Natural killer cell treated with Interleukin-12 subunit alpha and Interleukin-12 subunit beta and Interleukin-15 and Interleukin-18, amount 100 ng/mL, for 72 hours (primary cell): ENCODE measurements around the gene ANTXRL. TPM values are rescaled to one million over a fixed set of nuclear protein-coding genes. Genes with fewer than 3 reads are reported as not detected.
"Not testable (repeated sequence)": the region's sequence is repeated elsewhere in the genome, so short reads cannot be mapped to it uniquely, and the experiment has no call there.

ENCODE experiments used
- ATAC-seq, 2 donors: fragments of 150-1000 bp; cut with Tn5 transposase in 1 of 2; sonication (Bioruptor Pico), chemical (Tn5 transposase) in 1 of 2; 2 replicates each; pipeline ENCODE4 v1.10.0; 2021
- DNase-seq: peaks from one replicate; pipeline ENCODE4 v3.0.0; 2022; ENCODE audit warnings: low spot score
- H3K27ac Mint-ChIP-seq, 2 donors: 1 replicate in 1 of 2; 2 replicates in 1 of 2; pipeline ENCODE4 v1.8.0; 2022; ENCODE audit warnings: mixed read lengths in 2 of 2, mild to moderate bottlenecking in 1 of 2, moderate library complexity in 1 of 2
- H3K27me3 Mint-ChIP-seq, 2 donors: 1 replicate in 1 of 2; 2 replicates in 1 of 2; pipeline ENCODE4 v1.8.0; 2022; ENCODE audit warnings: mixed read lengths in 2 of 2
- H3K36me3 Mint-ChIP-seq: one replicate; pipeline ENCODE4 v1.8.0; 2022; ENCODE audit warnings: mixed read lengths
- H3K4me1 Mint-ChIP-seq, 2 donors: 1 replicate in 1 of 2; 2 replicates in 1 of 2; pipeline ENCODE4 v1.8.0; 2022; ENCODE audit warnings: low read depth in 2 of 2, mixed read lengths in 2 of 2, mild to moderate bottlenecking in 1 of 2
- H3K4me3 Mint-ChIP-seq: one replicate; pipeline ENCODE4 v1.8.0; 2022; ENCODE audit warnings: mixed read lengths
- H3K9me3 Mint-ChIP-seq: 2 replicates; pipeline ENCODE4 v1.8.0; 2022; ENCODE audit warnings: mixed read lengths
- total RNA-seq, 2 donors: library from RNA; stranded (reverse); gene quantifications; one replicate each; pipeline ENCODE4 v1.2.3, GENCODE V29; 2022

Gene ANTXRL
- total RNA-seq, 2 donors from 2014 or later, result not detected

DNA sequence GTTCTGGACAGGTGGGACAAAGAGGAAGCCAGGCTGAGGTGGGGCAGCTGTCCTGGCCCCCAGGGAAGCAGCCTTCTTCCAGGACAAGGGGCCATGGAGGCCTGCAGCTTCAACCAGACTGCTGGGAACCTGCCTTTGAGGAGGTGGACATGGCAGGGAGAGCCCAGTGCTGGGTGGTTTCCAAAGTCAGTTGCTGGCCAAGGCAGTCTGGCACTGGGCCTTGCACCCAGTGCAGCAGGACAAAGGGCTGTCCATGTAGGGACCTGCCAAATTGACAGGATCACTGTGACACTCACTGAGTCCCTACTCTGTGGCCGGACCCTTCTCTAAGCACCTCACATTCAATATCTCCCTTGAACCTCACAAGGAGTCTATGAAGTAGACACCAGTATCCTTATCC, 90.2 kb downstream of the ANTXRL start:
- ATAC-seq, result peak in 1 of 2 donors; percentile 3
- H3K27ac Mint-ChIP-seq, H3K9me3 Mint-ChIP-seq, H3K4me1 Mint-ChIP-seq, H3K4me3 Mint-ChIP-seq, DNase-seq, H3K27me3 Mint-ChIP-seq, H3K36me3 Mint-ChIP-seq: not testable (repeated sequence)

- peak in 1 of 2 donors; percentile 20 for ATAC-seq
- H3K27me3 Mint-ChIP-seq, DNase-seq: not testable (repeated sequence)
Observed at GRCh38 chr10:46377651-46378050, 90.9 kb downstream of the ANTXRL start.

DNA sequence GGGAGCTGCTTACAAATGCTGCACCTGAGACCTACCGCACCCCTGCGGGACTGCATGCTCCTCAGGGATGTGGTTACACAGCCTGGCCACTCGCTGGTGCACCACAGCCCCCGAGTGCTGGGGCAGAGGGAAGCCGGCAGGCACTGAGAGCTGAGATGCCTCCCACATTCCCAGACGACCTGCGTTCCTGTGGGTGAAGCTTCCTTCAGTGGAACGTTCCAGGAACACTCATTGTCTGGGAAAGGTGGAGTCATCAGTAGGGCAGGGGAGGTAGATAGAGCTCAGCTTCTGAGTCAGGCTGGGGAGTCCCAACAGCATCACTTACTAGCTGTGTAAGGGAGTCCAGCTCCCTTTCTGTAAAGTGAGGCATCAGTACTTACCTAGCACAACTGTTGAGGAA, 91.3 kb downstream of the ANTXRL start:
- not testable (repeated sequence) for H3K27ac Mint-ChIP-seq, H3K36me3 Mint-ChIP-seq, H3K4me1 Mint-ChIP-seq, H3K9me3 Mint-ChIP-seq, ATAC-seq, H3K4me3 Mint-ChIP-seq, H3K27me3 Mint-ChIP-seq, DNase-seq

More at GRCh38 chr10:46377651-46378050, 90.9 kb downstream of the ANTXRL start:
- H3K9me3 Mint-ChIP-seq, H3K27ac Mint-ChIP-seq, H3K36me3 Mint-ChIP-seq, H3K4me3 Mint-ChIP-seq, H3K4me1 Mint-ChIP-seq: not testable (repeated sequence)

DNA sequence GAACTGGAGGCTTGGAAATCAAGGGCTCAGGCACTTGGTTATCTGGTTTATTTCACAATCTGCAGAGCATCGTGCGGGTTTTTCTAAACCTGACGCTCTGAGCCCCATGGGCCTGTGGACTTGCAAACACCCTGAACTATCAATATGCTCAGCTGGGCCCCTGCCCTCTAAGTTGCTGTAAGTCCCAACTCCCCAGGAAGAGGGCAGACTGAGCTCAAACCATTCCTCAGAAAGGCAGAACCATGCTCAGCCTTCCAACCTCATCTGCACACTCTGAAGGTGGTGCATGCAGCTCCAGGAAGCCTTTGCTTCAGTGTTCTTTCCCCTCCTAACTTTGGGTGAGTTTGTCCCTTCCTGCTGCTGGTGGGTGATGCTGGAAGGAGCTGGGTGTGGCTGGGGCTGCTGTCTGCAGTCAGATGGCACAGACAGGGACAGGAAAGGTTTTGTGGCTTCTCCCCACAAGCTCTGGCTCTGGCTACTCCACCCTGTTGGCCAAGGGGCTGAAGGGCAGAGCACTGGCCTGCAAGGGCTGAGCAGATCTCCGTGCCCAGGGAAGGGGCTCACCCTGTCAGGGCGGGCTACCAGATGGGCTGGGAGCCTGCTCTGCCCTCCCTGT, 92.5 kb downstream of the ANTXRL start:
- not testable (repeated sequence) for H3K9me3 Mint-ChIP-seq, H3K27ac Mint-ChIP-seq, H3K4me3 Mint-ChIP-seq, H3K27me3 Mint-ChIP-seq, H3K4me1 Mint-ChIP-seq, DNase-seq, H3K36me3 Mint-ChIP-seq
- peak; percentile 2 to 22 for ATAC-seq

Other genes with a start within 250 kb of the ANTXRL start
- not detected for gene MSMB, start 240.7 kb upstream of the ANTXRL start, total RNA-seq
- not detected for gene ANXA8L1, start 88.8 kb downstream of the ANTXRL start, total RNA-seq
- not detected for gene NPY4R, start 179.0 kb downstream of the ANTXRL start, total RNA-seq